HUDEP-2 (cell line): ENCODE results near the gene NKPD1.

Experiments used
- DNase-seq, 76 experiments: peaks; one replicate each; lab custom pipeline; 2025; ENCODE audit not compliant: unreplicated experiment in 76 of 76; lab: John Stamatoyannopoulos, UW

The NKPD1 gene

DNA sequence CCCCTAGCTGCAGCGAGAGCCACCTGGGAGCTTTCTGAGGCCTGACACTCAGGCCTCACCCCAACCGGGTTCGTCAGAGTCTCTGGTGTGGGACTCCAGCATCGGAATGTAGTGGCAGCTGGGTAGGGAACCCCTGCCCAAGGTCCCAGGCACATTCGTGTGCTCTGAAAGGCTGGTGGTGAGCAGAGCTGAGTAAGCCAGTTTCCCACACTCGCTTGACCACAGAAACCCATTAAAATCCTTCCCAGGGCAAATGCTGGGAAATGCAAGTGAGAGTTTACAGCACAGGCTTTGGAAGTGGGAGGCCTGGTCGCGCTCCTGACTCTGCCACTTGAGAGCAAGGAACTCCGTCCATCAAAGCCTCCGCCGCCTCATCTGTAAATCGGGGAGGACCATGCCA lies 13.0 kb upstream of the NKPD1 start:
- DNase-seq, result no peak

DNA sequence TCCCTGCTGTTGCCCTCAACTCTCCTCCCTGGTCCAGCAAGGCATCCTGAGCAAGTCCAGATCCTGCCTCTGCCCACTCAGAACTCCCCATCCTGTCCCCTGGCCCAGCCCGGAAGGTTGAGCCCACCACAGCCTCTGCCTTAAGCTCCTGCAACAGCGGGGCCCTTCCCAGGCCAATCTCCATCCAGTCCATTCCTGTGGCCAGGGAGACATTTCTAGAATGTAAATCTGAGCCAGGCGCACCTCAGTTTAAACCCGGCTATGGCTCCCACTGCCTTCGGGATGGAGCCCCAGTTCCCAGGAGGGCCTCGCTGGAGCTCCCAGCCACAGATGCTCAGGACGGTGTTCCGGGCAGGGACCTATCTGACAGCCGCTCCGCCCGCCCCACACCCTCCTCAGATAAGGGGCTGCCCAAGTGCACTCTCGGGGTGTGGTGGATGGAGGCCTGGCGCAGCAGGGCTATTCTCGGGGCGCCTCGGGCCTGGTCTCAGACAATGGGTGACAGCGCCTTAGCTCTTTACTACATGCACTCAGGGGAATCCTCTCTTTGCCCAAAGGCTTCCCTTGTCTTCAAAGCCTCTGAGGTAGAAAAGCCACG lies 11.9 kb upstream of the NKPD1 start:
- peak in 4 of 76 experiments; percentile 8 to 33 (median 24) for DNase-seq

- DNase-seq, result no peak
Measured at GRCh38 chr19:45172173-45172572, 11.4 kb upstream of the NKPD1 start.

GRCh38 chr19:45171211-45171623 lies 10.4 kb upstream of the NKPD1 start:
- DNase-seq, result no peak

DNA sequence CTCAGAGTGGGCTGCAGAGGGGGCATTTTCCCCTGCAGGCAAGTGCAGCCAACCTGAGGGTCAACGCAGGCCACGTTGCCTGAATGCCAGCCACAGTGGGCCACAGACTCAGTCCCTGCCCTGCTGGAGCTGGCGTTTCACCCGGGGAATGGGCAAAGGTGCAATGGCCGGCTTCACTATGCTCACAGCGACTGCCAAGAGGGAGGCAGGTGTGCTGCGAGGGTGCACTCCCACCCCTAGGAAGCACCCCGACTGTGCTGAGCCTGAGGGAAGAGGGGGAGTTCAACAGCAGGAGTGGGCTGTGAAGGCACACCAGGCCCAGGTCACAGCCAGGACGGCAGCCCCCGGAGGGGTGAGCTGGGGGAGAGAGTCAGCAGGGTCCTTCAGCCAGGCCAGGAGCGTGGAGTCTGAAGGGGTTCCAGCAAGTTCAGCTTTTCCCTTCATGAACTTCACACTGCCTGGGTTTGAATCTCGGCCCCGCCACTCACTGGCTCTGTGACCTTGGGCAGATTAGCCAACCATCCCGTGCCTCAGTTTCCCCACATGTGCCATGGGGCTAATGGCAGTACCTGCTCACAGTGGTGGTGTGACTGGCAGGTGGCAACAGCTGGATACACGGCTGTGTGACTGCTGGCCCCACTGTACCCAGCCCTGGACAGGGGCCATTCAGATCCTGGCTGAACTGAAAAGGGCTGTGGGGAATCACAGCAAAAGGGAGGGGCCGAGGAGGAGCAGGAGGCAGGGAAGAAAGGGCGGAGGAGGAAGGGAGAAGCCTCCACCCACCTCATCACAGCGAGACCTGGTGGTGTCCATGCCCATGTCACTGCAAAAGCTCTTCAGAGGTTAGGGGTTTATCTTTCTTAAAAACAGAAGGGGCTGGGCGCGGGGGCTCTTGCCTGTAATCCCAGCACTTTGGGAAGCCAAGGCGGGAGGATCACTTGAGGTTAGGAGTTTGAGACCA lies 9.6 kb upstream of the NKPD1 start:
- DNase-seq, result no peak

GRCh38 chr19:45169602-45170001 lies 8.8 kb upstream of the NKPD1 start:
- DNase-seq, result no peak

GRCh38 chr19:45168767-45169351 lies 8.1 kb upstream of the NKPD1 start:
- DNase-seq, result peak in 17 of 76 experiments; percentile 13 to 51 (median 25)

DNA sequence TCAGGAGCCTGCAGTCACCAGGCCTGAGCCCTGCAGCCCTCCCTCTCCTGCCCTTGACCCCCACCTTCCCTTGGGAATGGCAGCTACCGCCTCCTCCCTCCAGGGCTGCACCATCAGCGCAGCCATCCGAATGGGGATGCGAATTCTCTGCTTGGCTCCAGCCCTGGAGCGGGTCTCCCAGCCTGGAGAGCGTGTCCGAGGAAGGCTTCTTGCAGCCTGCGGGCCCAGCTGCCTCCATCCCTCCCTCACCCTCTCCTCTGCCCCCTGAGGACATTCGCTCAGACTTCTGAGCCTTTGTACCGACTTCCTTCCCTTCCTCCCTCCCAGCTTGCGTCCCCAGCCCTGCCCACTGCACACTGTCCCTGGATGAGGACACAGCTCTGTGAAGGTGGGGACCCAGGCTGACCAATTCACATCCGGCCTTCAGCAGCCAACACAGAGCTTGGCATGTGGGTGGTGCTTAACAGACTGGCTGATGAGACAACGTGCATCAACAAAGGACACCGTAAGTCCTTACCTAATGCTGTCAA lies 6.0 kb upstream of the NKPD1 start:
- no peak for DNase-seq

GRCh38 chr19:45164577-45165335 lies 4.0 kb upstream of the NKPD1 start:
- DNase-seq, result peak in 32 of 76 experiments; percentile 8 to 73 (median 34)

GRCh38 chr19:45163751-45164460 lies 3.1 kb upstream of the NKPD1 start:
- no peak for DNase-seq

- DNase-seq, result no peak
Measured at GRCh38 chr19:45163156-45163555, 2.4 kb upstream of the NKPD1 start.

DNA sequence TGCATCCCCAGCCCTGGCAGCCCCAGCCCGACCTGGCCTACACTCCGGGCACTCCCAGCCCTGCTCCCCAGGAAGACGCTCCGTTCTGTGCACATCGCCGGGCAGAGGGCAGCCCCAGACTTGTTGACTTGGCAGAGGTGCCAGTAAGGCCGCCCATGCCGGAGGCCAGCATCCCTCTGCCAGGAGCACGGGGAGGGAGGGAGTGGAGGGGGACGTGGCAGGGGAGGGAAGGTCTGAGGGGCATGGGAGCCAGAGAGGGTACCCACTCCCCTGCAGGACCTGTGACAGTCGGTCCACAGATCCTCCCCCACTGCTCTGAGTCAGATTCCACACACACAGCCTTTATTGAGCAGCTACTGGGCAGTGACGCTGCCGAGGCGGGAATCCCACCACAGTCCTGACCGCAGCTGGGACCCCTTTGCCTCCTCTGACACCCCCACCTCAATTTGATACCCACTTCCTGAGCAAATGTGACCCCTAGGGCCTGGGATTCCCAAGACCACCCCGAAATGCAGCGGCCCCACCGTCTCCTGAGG lies 1.9 kb upstream of the NKPD1 start:
- no peak for DNase-seq

GRCh38 chr19:45161738-45162607 lies 1.2 kb upstream of the NKPD1 start:
- no peak for DNase-seq

- DNase-seq, result no peak
Measured at GRCh38 chr19:45159971-45160324, 834 bp downstream of the NKPD1 start.

GRCh38 chr19:45159210-45159970 lies 1.4 kb downstream of the NKPD1 start:
- DNase-seq, result no peak

DNA sequence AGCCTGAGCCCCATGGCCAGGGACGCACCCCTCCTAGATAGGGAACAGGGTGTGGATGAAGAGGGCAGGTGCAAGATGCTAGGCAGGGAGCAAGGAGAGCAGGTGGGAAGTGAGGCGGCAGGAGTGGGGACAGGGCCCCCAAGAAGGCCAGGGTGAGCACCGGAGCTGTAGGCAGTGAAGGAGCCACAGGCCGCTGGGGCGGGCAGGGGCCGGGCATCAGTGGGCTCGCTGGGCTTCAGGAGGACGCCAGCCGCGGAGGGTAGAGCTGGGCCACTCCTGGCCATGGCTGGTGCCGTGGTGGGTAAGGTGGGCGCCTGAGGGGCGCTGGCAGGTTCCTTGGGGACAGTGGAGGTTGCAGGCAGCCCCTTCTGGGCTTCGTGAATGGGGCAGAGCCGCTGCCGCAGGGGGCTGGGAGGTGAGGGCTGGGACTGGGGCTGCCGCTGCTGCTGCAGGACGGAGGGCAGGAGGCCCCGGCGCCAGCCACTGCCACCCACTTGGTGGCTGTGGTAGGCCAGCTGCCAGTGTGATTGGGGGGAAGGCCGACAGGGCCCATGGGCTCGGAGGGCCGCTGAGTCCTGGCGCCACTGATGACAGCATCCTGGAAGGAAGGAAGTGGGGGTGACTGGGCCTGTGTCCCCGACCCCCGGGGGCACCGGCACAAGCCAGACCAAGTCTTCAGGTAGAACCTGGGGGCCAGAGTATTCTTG lies 2.1 kb downstream of the NKPD1 start:
- no peak for DNase-seq

GRCh38 chr19:45156751-45157150 lies 4.0 kb downstream of the NKPD1 start:
- DNase-seq, result no peak
